NB4 (cell line): ENCODE data around the gene ABCC10.

Source experiments
- DNase-seq: peaks from one replicate; pipeline ENCODE4 v3.0.0; 2010; ENCODE audit warnings: low read depth
- H3K4me3 ChIP-seq: one replicate; pipeline ENCODE4 v1.5.1; 2011; ENCODE audit warnings: mild to moderate bottlenecking, low read depth, low read length, moderate library complexity
- MAX ChIP-seq: IDR thresholded peaks from 2 replicates; pipeline ENCODE4 v1.6.1; 2011; ENCODE audit warnings: low read depth, low read length
- MYC ChIP-seq: IDR thresholded peaks from 2 replicates; pipeline ENCODE4 v1.6.1; 2011; ENCODE audit warnings: low read depth, low read length
- POLR2A ChIP-seq: IDR thresholded peaks from 2 replicates; pipeline ENCODE4 v1.6.1; 2011; ENCODE audit warnings: mild to moderate bottlenecking; ENCODE audit not compliant: insufficient read length; ENCODE audit errors: extremely low read depth
- TF ChIP-seq, protein P1 (sequence below): IDR thresholded peaks from one replicate; pipeline ENCODE4 v1.5.1; 2012; ENCODE audit warnings: low read depth, low read length

Gene ABCC10

DNA sequence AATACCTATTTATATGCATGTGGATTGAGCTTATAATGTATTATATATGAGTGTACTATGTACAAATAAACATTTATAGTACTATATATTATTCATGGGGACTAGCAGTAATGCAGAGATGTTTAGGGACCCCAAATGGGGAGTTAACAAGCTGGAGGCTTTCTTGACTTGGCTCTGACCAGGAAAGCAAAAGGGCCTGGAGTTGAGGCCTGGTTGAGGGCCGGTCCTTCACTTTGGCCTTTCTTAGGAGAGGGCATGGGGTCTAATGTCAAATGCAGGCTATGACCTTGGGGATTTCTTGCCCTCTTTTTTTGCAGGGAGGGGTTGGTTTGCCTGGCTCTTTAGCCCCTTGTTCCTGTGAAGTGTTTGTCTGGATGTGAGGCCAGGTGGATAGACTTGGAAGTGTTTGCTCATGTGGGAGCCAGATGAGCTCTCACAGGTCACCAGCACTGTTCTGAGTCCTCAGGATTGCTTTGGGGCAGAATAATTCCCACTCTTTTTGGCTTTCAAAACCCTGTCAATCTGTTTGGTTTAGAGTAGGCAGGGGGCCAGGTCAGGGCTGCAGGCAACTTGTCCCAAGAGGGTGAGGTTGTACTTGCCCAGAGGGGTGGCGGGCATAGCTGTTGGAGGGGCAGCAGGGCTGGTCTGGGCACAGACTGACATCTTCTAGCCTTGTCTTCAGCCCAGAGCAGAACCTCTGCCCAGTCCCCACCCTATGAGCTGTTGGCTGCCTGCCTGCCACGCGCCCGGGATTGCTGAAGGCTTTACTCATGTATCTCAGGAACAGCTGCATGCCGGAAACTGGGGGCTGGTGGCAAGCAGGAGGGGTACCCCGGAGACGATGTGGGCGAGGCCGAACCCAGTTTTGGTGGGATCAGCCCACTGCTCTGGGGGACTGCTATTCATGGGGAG lies 64.7 kb downstream of the ABCC10 start:
- TF ChIP-seq POLR2A (no peak), MAX (no peak), MYC (no peak)
- TF ChIP-seq, protein P1, sequence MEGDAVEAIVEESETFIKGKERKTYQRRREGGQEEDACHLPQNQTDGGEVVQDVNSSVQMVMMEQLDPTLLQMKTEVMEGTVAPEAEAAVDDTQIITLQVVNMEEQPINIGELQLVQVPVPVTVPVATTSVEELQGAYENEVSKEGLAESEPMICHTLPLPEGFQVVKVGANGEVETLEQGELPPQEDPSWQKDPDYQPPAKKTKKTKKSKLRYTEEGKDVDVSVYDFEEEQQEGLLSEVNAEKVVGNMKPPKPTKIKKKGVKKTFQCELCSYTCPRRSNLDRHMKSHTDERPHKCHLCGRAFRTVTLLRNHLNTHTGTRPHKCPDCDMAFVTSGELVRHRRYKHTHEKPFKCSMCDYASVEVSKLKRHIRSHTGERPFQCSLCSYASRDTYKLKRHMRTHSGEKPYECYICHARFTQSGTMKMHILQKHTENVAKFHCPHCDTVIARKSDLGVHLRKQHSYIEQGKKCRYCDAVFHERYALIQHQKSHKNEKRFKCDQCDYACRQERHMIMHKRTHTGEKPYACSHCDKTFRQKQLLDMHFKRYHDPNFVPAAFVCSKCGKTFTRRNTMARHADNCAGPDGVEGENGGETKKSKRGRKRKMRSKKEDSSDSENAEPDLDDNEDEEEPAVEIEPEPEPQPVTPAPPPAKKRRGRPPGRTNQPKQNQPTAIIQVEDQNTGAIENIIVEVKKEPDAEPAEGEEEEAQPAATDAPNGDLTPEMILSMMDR = no peak
- no peak overlapping the region for H3K4me3 ChIP-seq
- DNase-seq = no peak

- TF ChIP-seq MAX = no peak
- TF ChIP-seq MYC = no peak
- TF ChIP-seq POLR2A = no peak
- TF ChIP-seq, protein P1 = no peak
- DNase-seq = no peak
- no peak overlapping the region for H3K4me3 ChIP-seq
Observed at GRCh38 chr6:43492673-43493072, 65.3 kb downstream of the ABCC10 start.

DNA sequence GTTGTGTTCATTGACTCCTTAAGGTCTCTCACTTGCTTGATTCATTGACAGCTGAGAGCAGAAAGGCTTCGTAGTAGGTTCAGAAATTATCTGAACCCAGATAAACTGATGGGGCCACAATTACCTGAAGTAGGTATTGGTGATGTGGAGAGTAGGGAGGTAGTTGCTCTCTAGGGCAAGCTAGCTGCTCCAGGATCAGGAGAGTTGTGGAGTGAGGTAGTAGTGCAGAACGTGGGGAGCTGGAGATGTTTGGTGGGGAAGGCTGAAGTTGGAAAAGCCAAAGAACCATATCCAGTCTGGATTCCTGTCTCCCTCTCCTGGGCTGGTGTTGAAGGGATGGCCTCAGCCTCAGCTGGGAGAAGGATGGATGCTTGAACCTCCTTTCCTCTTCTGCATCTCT lies 65.9 kb downstream of the ABCC10 start:
- no peak for TF ChIP-seq POLR2A
- no peak for TF ChIP-seq MYC

DNA sequence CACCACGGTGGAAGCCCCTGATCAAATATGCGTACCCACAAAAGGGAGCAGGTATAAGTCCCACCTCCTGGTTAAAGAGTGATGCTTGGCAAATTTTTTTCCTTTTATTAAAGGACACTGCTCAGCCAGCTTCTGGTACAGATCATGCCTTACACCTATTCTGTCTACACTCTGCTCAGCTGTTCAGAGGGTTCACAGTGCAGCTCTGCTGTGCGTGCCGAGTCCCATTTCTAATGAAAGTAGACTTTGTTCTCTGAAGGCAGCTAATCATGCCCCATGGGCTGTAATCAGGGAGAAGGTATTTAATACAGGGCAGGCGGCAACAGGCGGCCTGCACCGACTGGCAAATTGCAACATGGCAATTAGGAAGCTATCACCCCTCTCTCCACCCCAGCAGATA lies 66.5 kb downstream of the ABCC10 start:
- H3K4me3 ChIP-seq = no peak overlapping the region
- DNase-seq = no peak
- TF ChIP-seq MYC = no peak
- no peak for TF ChIP-seq POLR2A
- no peak for TF ChIP-seq MAX
- TF ChIP-seq, protein P1 = no peak

More for the DNA sequence above, 65.9 kb downstream of the ABCC10 start:
- H3K4me3 ChIP-seq = no peak overlapping the region
- no peak for DNase-seq

DNA sequence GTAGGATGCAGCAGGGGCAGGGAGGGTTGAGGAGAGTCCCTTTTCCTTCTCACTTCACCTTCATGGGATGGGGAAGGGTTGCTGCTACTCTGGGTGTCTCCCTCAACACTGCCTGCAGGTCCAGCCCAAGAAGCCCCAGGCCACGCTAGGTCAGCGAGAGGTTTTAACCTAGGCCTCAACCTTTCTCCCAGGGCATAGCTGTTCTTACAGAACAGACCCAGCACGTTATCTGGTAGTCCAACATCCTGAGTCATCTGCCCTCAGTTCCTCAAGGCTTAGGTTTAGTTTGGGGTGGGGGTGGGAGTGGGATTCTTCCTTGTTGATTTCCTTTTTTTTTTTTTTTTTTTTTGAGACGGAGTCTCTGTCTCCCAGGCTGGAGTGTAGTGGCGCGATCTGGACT lies 67.0 kb downstream of the ABCC10 start:
- DNase-seq = no peak
- no peak overlapping the region for H3K4me3 ChIP-seq
- TF ChIP-seq MYC (no peak), MAX (no peak), POLR2A (no peak)
- TF ChIP-seq, protein P1 = no peak

DNA sequence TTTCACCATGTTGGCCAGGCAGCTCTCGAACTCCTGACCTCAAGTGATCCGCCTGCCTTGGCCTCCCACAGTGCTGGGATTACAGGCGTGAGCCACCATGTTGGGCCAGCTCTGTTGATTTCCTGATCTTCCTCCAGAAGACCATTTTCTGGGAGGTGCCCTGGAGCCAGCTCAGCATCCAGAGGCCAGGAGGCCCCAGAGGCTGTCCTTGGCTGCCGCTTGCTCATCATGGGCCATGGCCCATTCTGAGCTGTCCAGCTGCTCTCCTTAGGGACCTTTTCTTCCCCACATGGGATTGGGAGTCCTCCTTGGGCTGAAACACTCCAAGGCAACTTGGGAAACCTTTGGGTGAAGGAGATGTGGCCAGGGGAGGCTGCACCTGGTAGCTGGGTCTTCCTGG lies 67.4 kb downstream of the ABCC10 start:
- DNase-seq = no peak
- H3K4me3 ChIP-seq = no peak overlapping the region
- TF ChIP-seq MAX = no peak
- no peak for TF ChIP-seq POLR2A
- TF ChIP-seq, protein P1 = no peak
- no peak for TF ChIP-seq MYC
